HG02642 (cell line): Measurements from ENCODE around the gene CASKIN2.
"Not testable (repeated sequence)": the region's sequence is repeated elsewhere in the genome, so short reads cannot be mapped to it uniquely, and the experiment has no call there.

Source experiments
- ATAC-seq: cut with Tn5 transposase; IDR thresholded peaks from one replicate; pipeline ENCODE4 v1.9.1; 2021; ENCODE audit warnings: mild to moderate bottlenecking; ENCODE audit not compliant: unreplicated experiment, poor library complexity

CASKIN2 gene

GRCh38 chr17:75521951-75522727 lies 6.8 kb upstream of the CASKIN2 start:
- ATAC-seq, result no peak

GRCh38 chr17:75521290-75521689 lies 6.0 kb upstream of the CASKIN2 start:
- no peak for ATAC-seq

GRCh38 chr17:75520413-75520812 lies 5.1 kb upstream of the CASKIN2 start:
- not testable (repeated sequence) for ATAC-seq

GRCh38 chr17:75518983-75519537 lies 3.7 kb upstream of the CASKIN2 start:
- ATAC-seq, result no peak

- ATAC-seq, result no peak
Measured at GRCh38 chr17:75518201-75518600, 2.9 kb upstream of the CASKIN2 start.

GRCh38 chr17:75517297-75517865 lies 2.0 kb upstream of the CASKIN2 start:
- no peak for ATAC-seq

GRCh38 chr17:75516619-75517296 lies 1.4 kb upstream of the CASKIN2 start:
- ATAC-seq, result peak; percentile 18

- peak; percentile 71 for ATAC-seq
Measured at GRCh38 chr17:75516255-75516618, 900 bp upstream of the CASKIN2 start, which contains the start of gene TSEN54. Gene TSEN54 (plus strand): TSS chr17:75516528. CDS start chr17:75516561, 33 bp downstream.

GRCh38 chr17:75514919-75515495 lies 330 bp downstream of the CASKIN2 start:
- peak; percentile 2 for ATAC-seq

- ATAC-seq, result no peak
Measured at GRCh38 chr17:75514299-75514918, 928 bp downstream of the CASKIN2 start.

GRCh38 chr17:75513641-75514000 lies 1.7 kb downstream of the CASKIN2 start:
- no peak for ATAC-seq

GRCh38 chr17:75512926-75513640 lies 2.3 kb downstream of the CASKIN2 start:
- ATAC-seq, result no peak

GRCh38 chr17:75511610-75512575 lies 3.4 kb downstream of the CASKIN2 start:
- no peak for ATAC-seq

- no peak for ATAC-seq
Measured at GRCh38 chr17:75511270-75511609, 4.1 kb downstream of the CASKIN2 start.

GRCh38 chr17:75509528-75510258 lies 5.6 kb downstream of the CASKIN2 start:
- no peak for ATAC-seq

- no peak for ATAC-seq
Measured at GRCh38 chr17:75508931-75509361, 6.4 kb downstream of the CASKIN2 start.

GRCh38 chr17:75507733-75508719 lies 7.3 kb downstream of the CASKIN2 start:
- ATAC-seq, result no peak
